ENCODE measurements around the gene CKM.
"Not testable (repeated sequence)": the region's sequence is repeated elsewhere in the genome, so short reads cannot be mapped to it uniquely, and the experiment has no call there.

Gene CKM

DNA sequence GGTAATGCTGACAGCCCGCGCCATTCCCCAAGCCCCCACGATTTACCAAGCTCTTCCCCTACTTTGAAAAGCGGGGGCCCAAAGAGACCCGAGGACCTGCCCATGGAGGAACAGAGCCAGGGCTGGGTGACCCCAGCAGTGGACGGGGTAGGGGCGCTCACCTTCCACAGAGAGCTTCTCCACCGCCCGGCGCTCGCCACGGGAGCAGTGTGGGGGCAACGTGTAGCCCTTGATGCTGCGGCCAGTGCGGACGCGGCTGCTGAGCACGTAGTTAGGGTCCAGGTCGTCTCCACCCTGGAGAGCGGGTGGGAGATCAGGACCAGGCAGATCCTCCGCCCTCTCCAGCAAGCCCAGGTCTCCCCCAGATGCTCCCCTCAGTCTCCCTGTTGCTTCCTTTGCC, 7.4 kb downstream of the CKM start:
- H3K4me1 ChIP-seq (ENCODE audit: insufficient read depth, low read length), result no peaks in the 10 kb centered on the region
- DNase-seq, result no peak
- no peaks in the 10 kb centered on the region for H3K9me3 ChIP-seq (ENCODE audit: insufficient read depth, low read length, severe bottlenecking)
- ATAC-seq (ENCODE audit: insufficient read depth, low read depth), result no peak
- H3K27me3 ChIP-seq (ENCODE audit: insufficient read depth, low read length, poor library complexity), result peaks cover 3% of the 10 kb centered on the region
- no peak overlapping the region for H2AFZ ChIP-seq (ENCODE audit: low read depth, low read length)
- H4K20me1 ChIP-seq (ENCODE audit: insufficient read depth, low read length), result no peaks in the 10 kb centered on the region
- TF ChIP-seq, protein P1, sequence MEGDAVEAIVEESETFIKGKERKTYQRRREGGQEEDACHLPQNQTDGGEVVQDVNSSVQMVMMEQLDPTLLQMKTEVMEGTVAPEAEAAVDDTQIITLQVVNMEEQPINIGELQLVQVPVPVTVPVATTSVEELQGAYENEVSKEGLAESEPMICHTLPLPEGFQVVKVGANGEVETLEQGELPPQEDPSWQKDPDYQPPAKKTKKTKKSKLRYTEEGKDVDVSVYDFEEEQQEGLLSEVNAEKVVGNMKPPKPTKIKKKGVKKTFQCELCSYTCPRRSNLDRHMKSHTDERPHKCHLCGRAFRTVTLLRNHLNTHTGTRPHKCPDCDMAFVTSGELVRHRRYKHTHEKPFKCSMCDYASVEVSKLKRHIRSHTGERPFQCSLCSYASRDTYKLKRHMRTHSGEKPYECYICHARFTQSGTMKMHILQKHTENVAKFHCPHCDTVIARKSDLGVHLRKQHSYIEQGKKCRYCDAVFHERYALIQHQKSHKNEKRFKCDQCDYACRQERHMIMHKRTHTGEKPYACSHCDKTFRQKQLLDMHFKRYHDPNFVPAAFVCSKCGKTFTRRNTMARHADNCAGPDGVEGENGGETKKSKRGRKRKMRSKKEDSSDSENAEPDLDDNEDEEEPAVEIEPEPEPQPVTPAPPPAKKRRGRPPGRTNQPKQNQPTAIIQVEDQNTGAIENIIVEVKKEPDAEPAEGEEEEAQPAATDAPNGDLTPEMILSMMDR (IDR thresholded peaks at IDR 0.05; ENCODE audit: borderline replicate concordance, extremely low read depth, low read length, poor library complexity, severe bottlenecking), result no peak
- TF ChIP-seq EZH2 (IDR thresholded peaks at IDR 0.05; ENCODE audit: borderline replicate concordance, low read depth, low read length, severe bottlenecking), result no peak
- H3K9ac ChIP-seq (ENCODE audit: low read depth, low read length), result no peak overlapping the region
- H3K79me2 ChIP-seq (ENCODE audit: insufficient read depth, low read length), result no peaks in the 10 kb centered on the region
- H3K4me2 ChIP-seq (ENCODE audit: insufficient read depth, low read length), result no peak overlapping the region
- H3K27ac ChIP-seq (ENCODE audit: low read length), result no peak overlapping the region
- no peak overlapping the region for H3K4me3 ChIP-seq (ENCODE audit: low read depth in 1 of 2, low read length in 2 of 2)
- no peaks in the 10 kb centered on the region for H3K36me3 ChIP-seq (ENCODE audit: insufficient read depth, low read length)

DNA sequence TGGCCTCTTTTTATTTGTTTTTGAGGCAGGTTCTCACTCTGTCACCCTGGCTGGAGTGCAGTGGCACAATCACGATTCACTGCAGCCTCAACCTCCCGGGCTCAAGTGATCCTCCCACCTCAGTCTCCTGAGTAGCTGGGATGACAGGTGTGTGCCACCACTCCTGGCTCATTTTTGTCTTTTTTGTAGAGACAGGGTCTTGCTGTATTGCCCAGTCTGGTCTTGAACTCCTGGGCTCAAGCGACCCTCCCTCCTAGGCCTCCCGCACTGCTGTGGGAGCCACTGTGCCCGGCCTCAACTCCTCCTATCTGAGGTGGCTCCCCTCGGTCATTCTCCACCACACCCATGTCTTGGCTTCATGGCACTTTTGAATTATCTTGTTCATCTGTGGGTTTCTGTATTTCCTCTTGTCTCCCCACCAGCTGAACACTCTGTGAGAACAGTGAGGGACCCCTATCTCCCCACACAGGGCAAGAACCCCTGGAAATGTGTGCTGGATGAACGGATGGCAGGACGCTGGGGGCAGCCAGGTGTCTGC, 7.9 kb downstream of the CKM start:
- no peaks in the 10 kb centered on the region for H3K9me3 ChIP-seq (ENCODE audit: insufficient read depth, low read length, severe bottlenecking)
- H2AFZ ChIP-seq (ENCODE audit: low read depth, low read length), result no peak overlapping the region
- no peaks in the 10 kb centered on the region for H4K20me1 ChIP-seq (ENCODE audit: insufficient read depth, low read length)
- no peak for ATAC-seq (ENCODE audit: insufficient read depth, low read depth)
- peaks cover 3% of the 10 kb centered on the region for H3K27me3 ChIP-seq (ENCODE audit: insufficient read depth, low read length, poor library complexity)
- H3K4me2 ChIP-seq (ENCODE audit: insufficient read depth, low read length), result no peak overlapping the region
- no peaks in the 10 kb centered on the region for H3K4me1 ChIP-seq (ENCODE audit: insufficient read depth, low read length)
- TF ChIP-seq EZH2 (IDR thresholded peaks at IDR 0.05; ENCODE audit: borderline replicate concordance, low read depth, low read length, severe bottlenecking), result no peak
- TF ChIP-seq, protein P1 (IDR thresholded peaks at IDR 0.05; ENCODE audit: borderline replicate concordance, extremely low read depth, low read length, poor library complexity, severe bottlenecking), result no peak
- H3K4me3 ChIP-seq (ENCODE audit: low read depth in 1 of 2, low read length in 2 of 2), result no peak overlapping the region
- H3K36me3 ChIP-seq (ENCODE audit: insufficient read depth, low read length), result no peaks in the 10 kb centered on the region
- no peak for DNase-seq
- H3K79me2 ChIP-seq (ENCODE audit: insufficient read depth, low read length), result no peaks in the 10 kb centered on the region
- no peak overlapping the region for H3K27ac ChIP-seq (ENCODE audit: low read length)
- H3K9ac ChIP-seq (ENCODE audit: low read depth, low read length), result no peak overlapping the region

DNA sequence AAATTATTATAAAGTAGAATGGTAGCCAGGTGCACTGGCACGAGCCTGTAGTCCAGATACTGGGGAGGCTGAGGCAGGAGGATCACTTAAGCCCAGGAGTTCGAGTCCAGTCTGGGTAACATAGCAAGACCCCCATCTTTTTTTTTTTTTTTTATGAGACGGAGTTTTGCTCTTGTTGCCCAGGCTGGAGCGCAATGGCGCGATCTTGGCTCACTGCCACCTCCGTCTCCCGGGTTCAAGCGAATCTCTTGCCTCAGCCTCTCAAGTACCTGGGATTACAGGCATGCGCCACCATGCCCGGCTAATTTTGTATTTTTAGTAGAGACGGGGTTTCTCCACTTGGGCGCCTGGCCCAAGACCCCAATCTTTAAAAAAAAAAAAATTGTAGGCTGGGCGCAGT, 10.4 kb downstream of the CKM start:
- H3K27ac ChIP-seq (ENCODE audit: low read length); H3K79me2 ChIP-seq (ENCODE audit: insufficient read depth, low read length); H3K9me3 ChIP-seq (ENCODE audit: insufficient read depth, low read length, severe bottlenecking); ATAC-seq (ENCODE audit: insufficient read depth, low read depth); H3K4me1 ChIP-seq (ENCODE audit: insufficient read depth, low read length); H2AFZ ChIP-seq (ENCODE audit: low read depth, low read length); H3K4me3 ChIP-seq (ENCODE audit: low read depth in 1 of 2, low read length in 2 of 2); H3K27me3 ChIP-seq (ENCODE audit: insufficient read depth, low read length, poor library complexity); H3K9ac ChIP-seq (ENCODE audit: low read depth, low read length); H3K4me2 ChIP-seq (ENCODE audit: insufficient read depth, low read length); DNase-seq; H4K20me1 ChIP-seq (ENCODE audit: insufficient read depth, low read length); H3K36me3 ChIP-seq (ENCODE audit: insufficient read depth, low read length): not testable (repeated sequence)

DNA sequence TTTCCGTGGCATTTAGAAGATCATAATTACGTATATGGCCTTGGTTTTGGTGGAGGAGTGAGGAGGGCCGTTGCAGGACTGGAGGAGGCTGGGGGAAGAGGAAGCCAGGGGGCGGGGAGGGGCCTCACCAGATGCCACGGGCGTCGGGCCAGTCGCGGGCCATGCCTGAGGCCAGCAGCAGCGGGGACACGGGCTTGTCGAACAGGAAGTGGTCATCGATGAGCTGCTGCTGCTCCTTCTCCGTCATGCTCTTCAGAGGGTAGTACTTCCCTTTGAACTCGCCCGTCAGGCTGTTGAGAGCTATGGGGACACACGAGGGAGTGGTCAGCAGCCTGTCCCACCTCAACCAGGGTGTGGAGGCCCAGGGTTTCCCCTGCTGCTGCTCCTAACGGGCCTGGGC, 11.1 kb downstream of the CKM start:
- no peak overlapping the region for H3K9ac ChIP-seq (ENCODE audit: low read depth, low read length)
- no peaks in the 10 kb centered on the region for H4K20me1 ChIP-seq (ENCODE audit: insufficient read depth, low read length)
- H3K79me2 ChIP-seq (ENCODE audit: insufficient read depth, low read length), result no peaks in the 10 kb centered on the region
- H3K27me3 ChIP-seq (ENCODE audit: insufficient read depth, low read length, poor library complexity), result peaks cover 3% of the 10 kb centered on the region
- H3K4me2 ChIP-seq (ENCODE audit: insufficient read depth, low read length), result no peak overlapping the region
- H2AFZ ChIP-seq (ENCODE audit: low read depth, low read length), result no peak overlapping the region
- TF ChIP-seq, protein P1 (IDR thresholded peaks at IDR 0.05; ENCODE audit: borderline replicate concordance, extremely low read depth, low read length, poor library complexity, severe bottlenecking), result no peak
- no peak for TF ChIP-seq EZH2 (IDR thresholded peaks at IDR 0.05; ENCODE audit: borderline replicate concordance, low read depth, low read length, severe bottlenecking)
- H3K9me3 ChIP-seq (ENCODE audit: insufficient read depth, low read length, severe bottlenecking), result no peaks in the 10 kb centered on the region
- no peak overlapping the region for H3K4me3 ChIP-seq (ENCODE audit: low read depth in 1 of 2, low read length in 2 of 2)
- no peak for DNase-seq
- no peaks in the 10 kb centered on the region for H3K36me3 ChIP-seq (ENCODE audit: insufficient read depth, low read length)
- no peak overlapping the region for H3K27ac ChIP-seq (ENCODE audit: low read length)
- ATAC-seq (ENCODE audit: insufficient read depth, low read depth), result no peak
- no peaks in the 10 kb centered on the region for H3K4me1 ChIP-seq (ENCODE audit: insufficient read depth, low read length)

DNA sequence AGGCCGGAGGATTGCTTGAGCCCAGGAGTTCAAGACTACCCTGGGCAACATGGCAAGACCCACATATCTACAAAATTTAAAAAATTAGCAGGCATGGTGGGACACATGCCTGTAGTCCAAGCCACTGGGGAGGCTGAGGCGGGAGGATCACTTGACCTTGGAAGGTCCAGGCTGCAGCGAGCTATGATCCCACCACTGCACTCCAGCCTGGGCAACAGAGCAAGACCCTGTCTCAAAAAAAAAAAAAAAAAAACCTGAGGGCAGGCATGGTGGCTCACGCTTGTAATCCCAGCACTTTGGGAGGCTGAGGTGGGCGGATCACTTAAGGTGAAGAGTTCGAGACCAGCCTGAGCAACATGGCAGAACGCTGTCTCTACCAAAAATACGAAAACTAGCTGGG, 13.4 kb downstream of the CKM start:
- not testable (repeated sequence) for ATAC-seq (ENCODE audit: insufficient read depth, low read depth); H3K9me3 ChIP-seq (ENCODE audit: insufficient read depth, low read length, severe bottlenecking); H3K36me3 ChIP-seq (ENCODE audit: insufficient read depth, low read length); H3K4me2 ChIP-seq (ENCODE audit: insufficient read depth, low read length); H3K27me3 ChIP-seq (ENCODE audit: insufficient read depth, low read length, poor library complexity); H4K20me1 ChIP-seq (ENCODE audit: insufficient read depth, low read length); H3K9ac ChIP-seq (ENCODE audit: low read depth, low read length); H3K79me2 ChIP-seq (ENCODE audit: insufficient read depth, low read length); DNase-seq; H3K4me1 ChIP-seq (ENCODE audit: insufficient read depth, low read length); H3K27ac ChIP-seq (ENCODE audit: low read length); H2AFZ ChIP-seq (ENCODE audit: low read depth, low read length); H3K4me3 ChIP-seq (ENCODE audit: low read depth in 1 of 2, low read length in 2 of 2)
